Activated T-helper 17 cell treated with anti-CD3 and anti-CD28 coated beads, Interleukin-2, amount 50 U/mL, for 72 hours (primary cell): ENCODE data around the gene UCKL1. TPM values are rescaled to one million over a fixed set of nuclear protein-coding genes. Genes with fewer than 3 reads are reported as not detected.
"Not testable (repeated sequence)": the region's sequence is repeated elsewhere in the genome, so short reads cannot be mapped to it uniquely, and the experiment has no call there.

Experiments
- ATAC-seq: fragments of 150-1000 bp; cut with Tn5 transposase; replicated peaks from 2 replicates; pipeline ENCODE4 v1.10.0; 2021; ENCODE audit warnings: mild to moderate bottlenecking, moderate library complexity
- H3K27ac Mint-ChIP-seq: one replicate; pipeline ENCODE4 v1.8.0; 2022; ENCODE audit warnings: mixed read lengths
- H3K27me3 Mint-ChIP-seq: one replicate; pipeline ENCODE4 v1.8.0; 2022; ENCODE audit warnings: mixed read lengths
- H3K36me3 Mint-ChIP-seq: one replicate; pipeline ENCODE4 v1.8.0; 2022; ENCODE audit warnings: low read depth, mild to moderate bottlenecking, mixed read lengths
- H3K4me1 Mint-ChIP-seq: one replicate; pipeline ENCODE4 v1.8.0; 2022; ENCODE audit warnings: mixed read lengths
- H3K4me3 Mint-ChIP-seq: one replicate; pipeline ENCODE4 v1.8.0; 2022; ENCODE audit warnings: mild to moderate bottlenecking, mixed read lengths
- H3K9me3 Mint-ChIP-seq: one replicate; pipeline ENCODE4 v1.8.0; 2022; ENCODE audit warnings: mixed read lengths
- total RNA-seq, 2 donors: library from RNA; stranded (reverse); gene quantifications; one replicate each; pipeline ENCODE4 v1.2.3, GENCODE V29; 2022

The UCKL1 gene
- total RNA-seq, 2 donors from 2014 or later, result 27.5 to 36.2 TPM

- peak overlapping the region; percentile 82 for H3K4me3 Mint-ChIP-seq
- ATAC-seq, result no peak
- H3K27me3 Mint-ChIP-seq, result no peaks in the 10 kb centered on the region
- peak overlapping the region; percentile 79 for H3K27ac Mint-ChIP-seq
- peaks cover 42% of the 10 kb centered on the region for H3K4me1 Mint-ChIP-seq
- H3K36me3 Mint-ChIP-seq, result peaks cover 53% of the 10 kb centered on the region
- no peaks in the 10 kb centered on the region for H3K9me3 Mint-ChIP-seq
Measured at GRCh38 chr20:63976980-63977738, 20.9 kb upstream of the UCKL1 start.

GRCh38 chr20:63976511-63976910 is 20.3 kb upstream of the UCKL1 start:
- H3K4me1 Mint-ChIP-seq, result peaks cover 37% of the 10 kb centered on the region
- not testable (repeated sequence) for ATAC-seq, H3K27me3 Mint-ChIP-seq, H3K9me3 Mint-ChIP-seq
- H3K27ac Mint-ChIP-seq, result peak overlapping the region; percentile 75
- peak overlapping the region; percentile 82 for H3K4me3 Mint-ChIP-seq
- H3K36me3 Mint-ChIP-seq, result peaks cover 47% of the 10 kb centered on the region

GRCh38 chr20:63974402-63975200 is 18.4 kb upstream of the UCKL1 start:
- Mint-ChIP-seq H3K27ac (no peak overlapping the region), H3K27me3 (no peaks in the 10 kb centered on the region), H3K4me1 (peaks cover 31% of the 10 kb centered on the region), H3K36me3 (peaks cover 38% of the 10 kb centered on the region), H3K4me3 (no peak overlapping the region), H3K9me3 (no peaks in the 10 kb centered on the region)
- no peak for ATAC-seq

GRCh38 chr20:63973636-63974401 is 17.6 kb upstream of the UCKL1 start:
- ATAC-seq, result peak; percentile 38
- peaks cover 31% of the 10 kb centered on the region for H3K4me1 Mint-ChIP-seq
- H3K27ac Mint-ChIP-seq, result peak overlapping the region; percentile 66
- peaks cover 38% of the 10 kb centered on the region for H3K36me3 Mint-ChIP-seq
- no peaks in the 10 kb centered on the region for H3K9me3 Mint-ChIP-seq
- H3K4me3 Mint-ChIP-seq, result peak overlapping the region; percentile 30
- H3K27me3 Mint-ChIP-seq, result no peaks in the 10 kb centered on the region

- Mint-ChIP-seq H3K9me3 (no peaks in the 10 kb centered on the region), H3K36me3 (peaks cover 38% of the 10 kb centered on the region), H3K4me1 (peaks cover 31% of the 10 kb centered on the region), H3K27ac (peak overlapping the region; percentile 66), H3K4me3 (peak overlapping the region; percentile 30), H3K27me3 (no peaks in the 10 kb centered on the region)
- no peak for ATAC-seq
Measured at GRCh38 chr20:63973160-63973479, 16.9 kb upstream of the UCKL1 start.

- Mint-ChIP-seq H3K36me3 (peaks cover 38% of the 10 kb centered on the region), H3K27me3 (no peaks in the 10 kb centered on the region), H3K27ac (no peak overlapping the region), H3K4me1 (peaks cover 27% of the 10 kb centered on the region), H3K9me3 (no peaks in the 10 kb centered on the region), H3K4me3 (no peak overlapping the region)
- no peak for ATAC-seq
Measured at GRCh38 chr20:63972312-63973159, 16.3 kb upstream of the UCKL1 start.

GRCh38 chr20:63971960-63972311 is 15.7 kb upstream of the UCKL1 start:
- not testable (repeated sequence) for ATAC-seq, H3K9me3 Mint-ChIP-seq, H3K4me3 Mint-ChIP-seq, H3K27ac Mint-ChIP-seq, H3K27me3 Mint-ChIP-seq
- Mint-ChIP-seq H3K4me1 (peaks cover 21% of the 10 kb centered on the region), H3K36me3 (peaks cover 33% of the 10 kb centered on the region)

GRCh38 chr20:63970714-63971431 is 14.7 kb upstream of the UCKL1 start:
- H3K9me3 Mint-ChIP-seq, result no peaks in the 10 kb centered on the region
- H3K27me3 Mint-ChIP-seq, result no peaks in the 10 kb centered on the region
- peaks cover 11% of the 10 kb centered on the region for H3K4me1 Mint-ChIP-seq
- H3K4me3 Mint-ChIP-seq, result peak overlapping the region; percentile 40
- H3K36me3 Mint-ChIP-seq, result peaks cover 32% of the 10 kb centered on the region
- ATAC-seq, result no peak
- no peak overlapping the region for H3K27ac Mint-ChIP-seq

- H3K9me3 Mint-ChIP-seq, result no peaks in the 10 kb centered on the region
- peak; percentile 53 for ATAC-seq
- H3K27me3 Mint-ChIP-seq, result no peaks in the 10 kb centered on the region
- H3K4me1 Mint-ChIP-seq, result peaks cover 11% of the 10 kb centered on the region
- peaks cover 30% of the 10 kb centered on the region for H3K36me3 Mint-ChIP-seq
- H3K4me3 Mint-ChIP-seq, result peak within 1 kb of the TSS; percentile 81
- H3K27ac Mint-ChIP-seq, result peak within 1 kb of the TSS; percentile 89
Measured at GRCh38 chr20:63969838-63970713, 13.9 kb upstream of the UCKL1 start, which contains the start of gene ZNF512B. ZNF512B (minus strand) TSS chr20:63969930; CDS start chr20:63967950, 1,980 bp downstream.

GRCh38 chr20:63968928-63969760 is 12.9 kb upstream of the UCKL1 start:
- Mint-ChIP-seq H3K9me3 (no peaks in the 10 kb centered on the region), H3K4me1 (peaks cover 10% of the 10 kb centered on the region), H3K27me3 (no peaks in the 10 kb centered on the region), H3K4me3 (peak overlapping the region; percentile 81), H3K27ac (peak overlapping the region; percentile 89), H3K36me3 (peaks cover 20% of the 10 kb centered on the region)
- peak; percentile 43 for ATAC-seq

GRCh38 chr20:63968136-63968927 is 12.1 kb upstream of the UCKL1 start:
- Mint-ChIP-seq H3K9me3 (no peaks in the 10 kb centered on the region), H3K4me3 (peak overlapping the region; percentile 81), H3K36me3 (peaks cover 12% of the 10 kb centered on the region), H3K4me1 (peaks cover 2% of the 10 kb centered on the region), H3K27ac (peak overlapping the region; percentile 89), H3K27me3 (no peaks in the 10 kb centered on the region)
- no peak for ATAC-seq
